Measurements from ENCODE around the gene ZP3.
"Not testable (repeated sequence)": the region's sequence is repeated elsewhere in the genome, so short reads cannot be mapped to it uniquely, and the experiment has no call there.

Gene ZP3

GRCh38 chr7:76403780-76404494 lies 20.8 kb upstream of the ZP3 start:
- DNase-seq (ENCODE audit: extremely low read depth in 1 of 2, low read depth in 1 of 2) = no peak

- no peak for DNase-seq (ENCODE audit: extremely low read depth in 1 of 2, low read depth in 1 of 2)
Observed at GRCh38 chr7:76405738-76406137, 19.0 kb upstream of the ZP3 start.

GRCh38 chr7:76407718-76408117 lies 17.0 kb upstream of the ZP3 start:
- no peak for DNase-seq (ENCODE audit: extremely low read depth in 1 of 2, low read depth in 1 of 2)

GRCh38 chr7:76408121-76408560 lies 16.6 kb upstream of the ZP3 start:
- DNase-seq (ENCODE audit: extremely low read depth in 1 of 2, low read depth in 1 of 2) = no peak

- DNase-seq (ENCODE audit: extremely low read depth in 1 of 2, low read depth in 1 of 2) = no peak
Observed at GRCh38 chr7:76409537-76409936, 15.2 kb upstream of the ZP3 start, which contains the start of gene SSC4D. Gene SSC4D, minus strand, starts transcription at chr7:76409697. Its CDS starts 5,258 bp downstream, at chr7:76404439.

GRCh38 chr7:76411626-76412025 lies 13.1 kb upstream of the ZP3 start:
- no peak for DNase-seq (ENCODE audit: extremely low read depth in 1 of 2, low read depth in 1 of 2)

- DNase-seq (ENCODE audit: extremely low read depth in 1 of 2, low read depth in 1 of 2) = no peak
Observed at GRCh38 chr7:76412249-76412648, 12.5 kb upstream of the ZP3 start.

- DNase-seq (ENCODE audit: extremely low read depth in 1 of 2, low read depth in 1 of 2) = not testable (repeated sequence)
Observed at GRCh38 chr7:76417654-76418310, 7.0 kb upstream of the ZP3 start.

GRCh38 chr7:76421097-76421496 lies 3.7 kb upstream of the ZP3 start:
- DNase-seq (ENCODE audit: extremely low read depth in 1 of 2, low read depth in 1 of 2) = not testable (repeated sequence)

- DNase-seq (ENCODE audit: extremely low read depth in 1 of 2, low read depth in 1 of 2) = no peak
Observed at GRCh38 chr7:76423666-76424412, 911 bp upstream of the ZP3 start.

- no peak for DNase-seq (ENCODE audit: extremely low read depth in 1 of 2, low read depth in 1 of 2)
Observed at GRCh38 chr7:76425156-76425555, 406 bp downstream of the ZP3 start.

GRCh38 chr7:76425558-76425957 lies 808 bp downstream of the ZP3 start:
- DNase-seq (ENCODE audit: extremely low read depth in 1 of 2, low read depth in 1 of 2) = not testable (repeated sequence)

- no peak for DNase-seq (ENCODE audit: extremely low read depth in 1 of 2, low read depth in 1 of 2)
Observed at GRCh38 chr7:76426246-76426645, 1.5 kb downstream of the ZP3 start.

GRCh38 chr7:76427635-76428034 lies 2.9 kb downstream of the ZP3 start:
- no peak for DNase-seq (ENCODE audit: extremely low read depth in 1 of 2, low read depth in 1 of 2)

GRCh38 chr7:76428149-76428823 lies 3.5 kb downstream of the ZP3 start:
- DNase-seq (ENCODE audit: extremely low read depth in 1 of 2, low read depth in 1 of 2) = no peak

- DNase-seq (ENCODE audit: extremely low read depth in 1 of 2, low read depth in 1 of 2) = no peak
Observed at GRCh38 chr7:76428868-76429805, 4.4 kb downstream of the ZP3 start.

- DNase-seq (ENCODE audit: extremely low read depth in 1 of 2, low read depth in 1 of 2) = no peak
Observed at GRCh38 chr7:76430211-76430610, 5.5 kb downstream of the ZP3 start.

- DNase-seq (ENCODE audit: extremely low read depth in 1 of 2, low read depth in 1 of 2) = no peak
Observed at GRCh38 chr7:76430836-76431235, 6.1 kb downstream of the ZP3 start.

- peak in 1 of 2 donors; percentile 16 for DNase-seq (ENCODE audit: extremely low read depth in 1 of 2, low read depth in 1 of 2)
Observed at GRCh38 chr7:76437873-76438272, 13.1 kb downstream of the ZP3 start.
